Fibroblast of peridontal ligament (primary cell): ENCODE measurements around the gene TOM1L1.
A peak's percentile ranks its signal among the peaks of the same experiment; 100 is the strongest.

Experiments
- DNase-seq: peaks from one replicate; pipeline ENCODE4 v3.0.0-alpha.2; 2010; ENCODE audit errors: extremely low read depth

Gene TOM1L1

DNA sequence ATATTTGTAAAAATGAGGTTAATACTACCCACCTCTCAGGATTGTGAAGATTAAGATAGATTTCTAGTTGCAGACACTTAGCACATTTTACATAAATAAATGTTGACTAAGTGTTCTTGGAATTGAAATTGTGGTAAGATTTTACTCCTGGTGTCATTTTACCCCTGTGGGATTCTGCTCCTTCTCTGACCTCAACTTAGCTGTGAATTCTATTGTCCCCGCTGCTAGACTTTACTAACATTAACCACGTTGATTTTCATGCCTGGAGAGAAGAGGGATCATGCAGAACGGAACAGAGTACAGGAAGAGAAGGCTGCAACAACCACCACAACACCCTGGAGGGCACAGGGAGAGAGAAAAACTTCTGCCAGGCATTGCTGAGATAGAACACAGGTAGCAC, 2.1 kb upstream of the TOM1L1 start:
- DNase-seq: peak; percentile 3

DNA sequence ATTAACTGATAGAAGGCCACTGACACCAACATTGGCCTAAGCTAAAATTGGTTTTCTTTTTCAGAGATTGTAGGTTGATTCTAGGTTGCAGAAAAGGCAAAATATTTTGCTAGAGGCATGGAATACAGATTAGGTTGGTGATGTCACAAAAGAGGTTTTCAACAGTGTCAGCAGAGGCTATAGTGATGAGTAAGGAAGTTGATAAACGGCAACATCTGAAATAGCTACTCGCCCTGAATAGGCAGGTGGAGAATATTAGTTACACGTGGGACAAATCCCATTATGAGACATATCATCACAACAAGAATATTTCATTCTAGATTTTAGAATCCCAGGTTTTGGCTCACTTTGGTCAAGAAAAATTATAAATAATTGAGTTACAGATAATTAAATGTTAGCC, 1.5 kb upstream of the TOM1L1 start:
- no peak for DNase-seq

DNA sequence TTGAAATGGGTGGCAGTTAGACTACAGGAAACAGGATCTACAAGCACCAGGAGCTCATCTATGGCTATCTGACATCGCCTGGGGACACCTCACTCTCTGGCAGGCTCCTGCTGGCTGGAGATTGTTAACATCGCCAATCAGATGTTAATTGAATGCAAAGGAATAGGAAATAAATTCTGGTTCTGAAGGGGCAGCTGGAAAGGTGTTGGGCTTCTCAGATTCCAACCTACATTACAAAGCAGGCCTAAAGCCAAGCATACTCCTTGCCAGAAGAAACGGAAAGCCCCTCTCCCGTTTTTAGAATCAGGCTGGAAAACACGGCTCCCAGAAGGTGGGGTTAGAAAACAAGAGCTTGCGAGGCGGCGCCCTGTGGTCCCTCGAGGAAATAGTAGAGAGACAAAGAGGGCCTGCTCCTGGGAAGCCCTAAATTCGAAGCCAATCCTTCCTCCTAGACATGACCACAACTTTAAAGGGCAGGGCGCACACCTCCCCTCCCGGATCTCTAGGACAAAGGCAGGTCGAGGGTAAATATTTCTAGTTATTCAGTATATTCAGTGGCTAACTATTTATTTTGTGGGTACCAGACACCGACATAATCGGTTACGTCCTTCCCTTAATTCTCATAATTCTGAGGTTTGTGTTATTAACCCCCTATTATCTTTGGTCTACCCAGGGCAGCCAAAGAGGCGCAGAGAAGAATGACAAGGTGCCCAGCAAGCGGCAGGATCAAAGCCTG, 763 bp upstream of the TOM1L1 start:
- no peak for DNase-seq

DNA sequence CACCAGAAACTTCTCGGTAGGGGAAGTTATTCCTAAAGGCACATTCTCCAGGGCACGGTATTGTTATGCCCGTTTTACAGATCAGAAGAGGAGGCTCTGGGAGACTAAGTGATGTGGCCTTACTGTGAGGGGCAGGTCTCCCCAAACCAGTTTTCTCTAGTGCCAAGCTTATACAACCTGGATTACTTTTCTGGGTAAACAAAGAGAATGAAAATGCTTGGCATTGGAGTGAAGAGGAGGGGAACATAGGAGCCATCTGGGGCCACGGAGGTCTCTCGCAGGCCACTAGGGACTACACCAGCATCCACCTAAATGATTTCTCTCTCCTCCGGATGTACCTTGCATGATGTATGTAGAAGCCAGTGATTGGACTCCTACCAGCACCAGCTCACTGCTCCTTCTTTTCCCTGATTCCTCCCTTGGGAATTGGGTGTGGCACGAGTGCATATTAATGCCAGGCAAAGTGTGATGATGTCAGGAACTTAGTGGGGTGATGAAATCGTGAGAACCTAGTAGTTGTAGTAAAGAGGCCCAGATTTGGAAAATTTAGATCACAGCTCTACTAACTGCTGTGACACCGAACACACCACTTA, 674 bp downstream of the TOM1L1 start:
- peak; percentile 68 for DNase-seq

DNA sequence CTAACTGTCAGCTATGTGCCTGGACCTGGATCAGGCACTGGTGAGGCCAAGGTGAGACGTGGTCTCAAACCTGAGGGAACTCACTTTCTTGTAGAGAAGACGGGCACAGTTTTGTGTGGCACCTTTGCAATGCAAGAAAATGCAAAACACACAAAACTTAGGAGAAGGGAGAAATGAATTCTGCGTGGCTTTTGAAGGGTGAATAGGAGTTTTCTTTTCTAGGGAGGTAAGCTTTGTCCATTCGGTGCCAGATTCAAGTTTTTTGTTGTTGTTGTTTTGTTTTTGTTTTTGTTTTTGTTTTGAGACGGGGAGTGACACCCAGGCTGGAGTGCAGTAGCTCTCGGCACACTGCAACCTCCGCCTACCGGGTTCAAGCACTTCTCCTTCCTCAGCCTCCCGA, 1.4 kb downstream of the TOM1L1 start:
- no peak for DNase-seq

DNA sequence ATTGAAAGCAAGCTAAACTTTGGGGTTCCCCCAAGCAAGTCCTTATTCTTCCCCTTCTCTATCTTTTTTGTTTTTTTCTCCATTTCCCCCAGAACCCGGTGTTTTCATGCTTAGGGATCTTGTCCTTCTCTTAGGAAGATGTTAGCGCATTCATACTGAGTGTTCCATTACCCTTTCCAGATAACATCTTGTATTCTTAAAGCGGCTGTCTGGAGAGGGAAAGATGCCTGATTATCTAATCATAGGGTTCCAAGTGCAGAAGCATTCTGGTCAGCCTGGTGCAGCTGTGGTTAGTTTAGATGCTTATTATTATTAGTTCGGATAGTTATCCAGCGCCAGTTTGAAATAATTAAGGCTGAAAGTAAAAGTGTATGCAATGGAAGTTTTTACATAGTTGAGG, 2.0 kb downstream of the TOM1L1 start:
- no peak for DNase-seq

DNA sequence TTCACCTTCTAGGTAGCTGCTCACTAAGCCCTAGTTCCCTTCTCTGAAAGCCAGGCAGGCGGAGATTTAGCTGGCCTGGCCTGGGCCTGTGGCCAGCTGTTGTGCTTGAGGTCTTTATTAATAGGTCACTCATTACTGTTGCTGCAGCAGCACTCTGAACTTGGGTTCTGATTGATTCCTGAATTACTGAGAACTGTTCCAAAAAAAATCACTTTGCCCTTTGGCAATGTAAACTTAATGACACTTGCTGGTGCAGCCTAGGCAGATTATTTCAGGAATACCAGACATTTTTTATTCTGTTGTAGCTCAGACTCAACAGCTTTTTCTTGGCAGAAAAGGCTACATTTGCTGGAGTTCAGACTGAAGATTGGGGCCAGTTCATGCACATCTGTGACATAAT, 2.7 kb downstream of the TOM1L1 start:
- peak; percentile 7 for DNase-seq

DNA sequence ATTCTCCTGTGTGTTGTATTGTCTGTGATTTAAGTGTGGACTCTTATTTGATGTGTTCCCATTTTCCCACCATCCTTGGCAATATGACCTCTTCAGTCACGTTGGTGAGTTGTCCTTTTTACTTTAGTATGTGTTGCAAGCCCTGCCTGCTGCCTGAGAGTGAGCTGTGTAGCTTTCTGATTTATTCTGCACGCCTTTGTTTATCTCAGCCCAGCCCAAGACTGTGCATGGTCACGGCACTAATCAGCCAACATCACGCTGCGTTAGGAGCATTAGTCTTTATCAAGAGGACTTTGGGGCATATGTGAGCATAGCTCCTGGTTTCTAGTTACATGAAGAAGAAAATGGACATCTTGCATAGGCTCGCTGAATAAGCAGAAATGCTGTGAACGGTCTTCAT, 6.0 kb downstream of the TOM1L1 start:
- no peak for DNase-seq

DNA sequence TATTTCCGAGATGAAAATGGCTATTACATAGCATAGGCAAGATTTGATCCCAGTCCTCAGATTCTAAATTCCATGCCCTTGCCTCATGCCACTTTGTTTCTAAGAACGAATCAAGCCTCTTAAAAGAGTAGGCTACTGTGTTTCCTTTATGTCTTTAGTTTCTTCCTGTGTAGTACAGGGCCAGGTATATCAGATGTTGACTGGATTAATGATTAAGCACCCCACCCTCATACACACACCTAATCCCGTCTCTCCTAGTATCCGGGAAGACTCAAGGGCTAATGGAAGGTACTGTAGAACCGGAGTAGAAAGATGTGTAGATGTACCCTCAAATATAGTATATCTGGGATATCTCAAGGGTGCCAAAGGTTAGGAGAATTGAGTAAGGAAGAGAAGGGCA, 6.7 kb downstream of the TOM1L1 start:
- no peak for DNase-seq

DNA sequence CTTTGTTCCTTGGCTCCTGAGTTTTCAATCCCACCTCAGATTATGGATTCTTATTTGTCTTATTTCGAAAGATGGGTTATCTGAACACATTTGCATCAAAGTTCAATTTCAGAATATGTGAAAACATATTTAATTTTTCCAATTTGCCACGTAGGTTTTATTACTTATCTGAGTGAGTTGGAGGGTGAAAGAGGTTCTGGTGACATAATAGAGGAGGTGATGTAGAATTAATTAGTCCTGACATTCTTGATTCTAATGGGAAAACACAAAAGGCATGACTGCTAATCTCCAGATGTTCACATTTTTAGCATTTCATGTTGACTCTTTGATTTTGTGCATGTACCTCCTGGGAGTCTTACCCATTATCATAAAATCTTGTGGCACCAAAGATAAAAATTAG, 9.1 kb downstream of the TOM1L1 start:
- DNase-seq: no peak

DNA sequence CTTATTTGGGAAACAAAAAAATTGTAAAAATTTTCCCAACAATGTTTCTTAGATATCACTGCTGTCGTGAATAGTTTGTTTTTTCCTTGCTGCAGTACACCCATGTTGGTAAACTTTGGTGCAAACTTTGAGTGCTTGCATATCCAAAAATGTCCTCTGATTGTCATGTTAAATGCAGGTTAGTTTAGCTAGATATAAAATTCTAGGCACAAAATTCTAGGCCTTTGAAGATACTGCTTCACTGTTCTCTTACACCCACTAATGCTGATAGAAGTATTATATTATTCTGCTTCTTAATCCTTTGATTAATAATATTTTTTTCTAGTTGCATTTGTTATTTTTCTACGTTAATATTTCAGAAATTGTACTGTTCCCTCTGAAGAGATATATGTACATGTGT, 16.1 kb downstream of the TOM1L1 start:
- no peak for DNase-seq

DNA sequence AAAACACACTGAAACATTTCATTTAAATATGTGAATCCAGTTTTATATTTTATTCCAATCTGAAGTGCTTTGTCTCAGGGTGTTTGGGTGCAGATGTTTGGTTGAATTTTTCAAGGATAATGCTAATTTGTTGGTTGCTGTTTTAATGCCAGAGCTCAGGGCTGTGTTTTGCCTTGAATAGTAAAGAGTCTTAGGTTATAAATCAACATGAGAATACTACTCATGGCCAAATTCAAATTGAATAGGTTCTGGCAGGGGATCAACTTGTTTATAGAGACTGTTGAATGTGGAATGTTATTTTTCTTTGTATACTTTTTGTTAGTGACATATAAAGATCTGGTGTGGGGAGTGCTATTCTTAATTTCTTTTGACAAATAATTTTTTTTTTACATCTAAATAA, 18.8 kb downstream of the TOM1L1 start:
- DNase-seq: no peak

DNA sequence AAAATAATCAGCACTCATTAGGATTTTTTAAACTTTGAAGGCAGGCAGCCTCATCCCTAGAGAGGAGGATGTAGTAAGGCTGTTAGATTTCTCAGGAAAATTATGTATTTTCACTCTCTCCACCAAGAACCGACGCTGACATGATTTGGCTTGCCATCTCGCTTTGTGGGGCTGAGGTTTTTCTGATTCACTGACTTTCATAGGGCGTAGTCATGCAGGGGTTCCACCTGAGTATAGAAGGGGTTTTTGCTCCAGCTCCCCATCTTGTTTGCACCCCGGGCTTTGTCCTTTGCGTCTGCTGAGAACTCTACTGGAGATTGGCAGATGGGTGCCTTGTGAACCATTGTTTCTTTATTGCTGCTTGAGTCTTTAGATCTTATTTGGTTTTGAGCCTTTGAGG, 20.2 kb downstream of the TOM1L1 start:
- DNase-seq: no peak

DNA sequence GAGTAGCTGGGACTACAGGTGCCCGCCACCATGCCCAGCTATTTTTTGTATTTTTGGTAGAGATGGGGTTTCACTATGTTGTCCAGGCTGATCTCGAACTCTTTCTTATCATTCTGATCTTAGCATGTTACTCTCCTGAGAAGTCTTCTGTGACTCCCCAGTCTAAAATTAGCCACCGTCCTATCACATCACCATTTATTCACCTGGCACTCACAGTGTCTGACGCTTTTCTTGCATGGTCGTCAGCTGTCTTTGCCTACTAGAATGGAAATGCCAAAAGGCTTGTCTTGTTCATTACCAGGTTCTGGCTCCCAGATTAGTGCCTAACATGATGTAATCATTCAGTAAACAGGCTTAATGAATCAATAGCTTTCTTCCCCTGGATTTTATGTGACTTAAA, 23.8 kb downstream of the TOM1L1 start:
- DNase-seq: no peak

DNA sequence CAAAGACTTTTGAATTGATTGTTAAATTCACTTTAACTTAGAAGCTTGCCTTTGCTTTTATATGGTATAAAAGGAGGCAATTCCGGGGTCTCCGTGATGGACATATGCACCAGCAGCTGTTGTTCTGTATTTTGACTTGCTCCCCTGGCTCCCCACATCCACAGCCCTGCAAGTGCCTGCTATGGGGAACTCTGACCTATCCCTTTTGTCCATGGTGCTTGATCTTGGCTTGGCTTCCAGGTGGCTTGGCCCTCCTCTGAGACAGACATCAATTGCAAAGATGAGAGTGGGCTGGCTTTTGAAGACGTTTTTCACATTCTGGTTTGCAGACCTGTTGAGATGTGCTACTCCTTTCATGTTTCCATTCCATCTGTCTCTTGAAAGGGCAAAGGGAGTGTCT, 26.9 kb downstream of the TOM1L1 start:
- DNase-seq: no peak

DNA sequence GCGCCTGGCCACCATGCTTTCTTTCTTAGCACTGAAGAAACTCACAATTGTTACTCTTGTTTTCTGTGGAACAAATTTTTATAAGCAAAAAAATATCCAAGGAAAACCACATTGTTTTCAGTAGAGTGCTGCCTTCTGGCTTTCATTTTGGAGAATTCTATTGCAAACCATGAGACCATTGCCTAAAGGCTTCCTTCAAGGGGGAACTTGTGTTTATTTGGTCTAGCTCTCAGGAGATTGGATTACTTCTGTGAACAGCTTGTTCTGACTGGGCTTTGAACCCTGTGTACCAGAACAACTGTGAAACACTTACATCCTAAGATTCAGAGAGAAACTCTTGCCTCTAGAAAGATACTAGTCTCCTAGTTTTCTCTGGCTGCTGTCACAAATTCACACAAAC, 32.1 kb downstream of the TOM1L1 start:
- DNase-seq: peak; percentile 87

DNA sequence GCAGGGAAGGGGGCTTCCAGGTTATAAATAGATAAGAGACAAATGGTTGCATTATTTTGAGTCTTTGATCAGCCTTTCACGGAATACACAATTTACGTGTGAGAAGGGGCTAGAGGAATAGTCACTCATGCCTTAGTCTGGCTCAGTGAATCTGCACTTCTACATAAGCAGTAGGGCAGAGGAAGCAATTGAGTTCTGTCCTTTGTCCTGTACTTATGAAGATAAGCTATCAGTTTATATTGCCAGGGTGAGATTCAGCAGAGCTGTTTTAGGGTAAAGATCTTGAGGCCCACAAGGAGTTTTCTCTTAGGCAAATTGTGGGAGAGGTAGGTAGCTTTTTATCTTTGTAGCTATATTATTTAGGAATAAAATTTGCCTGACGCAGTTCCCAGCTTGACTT, 33.3 kb downstream of the TOM1L1 start:
- no peak for DNase-seq

DNA sequence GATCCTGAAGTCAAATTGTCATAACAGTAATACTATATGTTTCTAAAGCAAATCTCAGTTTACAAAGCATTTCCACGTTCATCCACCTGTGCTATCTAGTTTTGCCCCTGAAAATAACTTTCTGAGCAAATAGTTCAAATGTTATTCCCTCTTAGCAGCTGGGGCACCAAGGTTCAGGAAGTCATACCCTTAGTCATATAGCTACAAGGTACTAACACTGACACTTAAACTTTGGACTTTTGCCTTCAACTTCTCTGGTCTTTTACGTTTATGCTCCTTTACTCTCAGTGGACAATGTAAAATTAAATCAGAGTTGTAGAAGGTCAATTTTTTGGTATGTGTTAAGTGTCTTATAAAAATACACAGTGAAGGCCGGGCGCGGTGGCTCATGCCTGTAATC, 34.8 kb downstream of the TOM1L1 start:
- DNase-seq: no peak

DNA sequence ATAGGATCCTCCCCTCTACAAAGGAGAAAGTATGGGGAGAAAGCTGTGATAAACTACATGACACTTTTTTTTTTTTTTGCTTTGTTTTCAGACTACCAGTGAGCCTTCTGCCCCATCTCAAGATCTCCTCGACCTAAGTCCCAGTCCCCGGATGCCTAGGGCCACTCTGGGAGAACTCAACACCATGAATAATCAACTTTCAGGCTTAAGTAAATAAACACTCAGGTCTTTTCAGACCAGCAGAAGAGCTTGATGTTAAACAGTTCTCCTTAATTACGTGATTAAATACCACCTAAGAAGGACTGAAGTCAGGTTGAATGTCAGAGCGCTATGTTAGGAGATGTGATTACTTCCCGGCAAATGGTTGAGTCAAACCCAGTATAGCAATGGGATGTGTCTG, 36.4 kb downstream of the TOM1L1 start:
- DNase-seq: no peak

DNA sequence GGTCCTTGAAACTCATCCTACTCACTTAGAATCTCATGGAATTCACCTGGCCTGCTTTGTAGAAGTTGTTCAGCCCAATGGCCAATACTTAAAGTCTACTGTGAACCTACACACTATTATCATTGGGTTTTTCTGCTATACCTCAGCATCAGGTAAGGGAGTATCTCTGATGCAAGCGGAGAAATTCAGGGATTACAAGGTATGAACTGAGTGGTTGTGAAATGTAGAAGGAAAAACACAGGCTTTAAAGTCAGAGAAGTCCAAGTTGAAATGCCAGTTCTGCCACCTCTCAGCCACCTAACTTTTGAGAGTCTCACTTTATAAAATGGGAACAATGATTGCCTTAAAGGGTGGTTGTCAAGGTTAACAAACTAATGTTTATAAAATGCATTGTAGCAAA, 36.8 kb downstream of the TOM1L1 start:
- no peak for DNase-seq

DNA sequence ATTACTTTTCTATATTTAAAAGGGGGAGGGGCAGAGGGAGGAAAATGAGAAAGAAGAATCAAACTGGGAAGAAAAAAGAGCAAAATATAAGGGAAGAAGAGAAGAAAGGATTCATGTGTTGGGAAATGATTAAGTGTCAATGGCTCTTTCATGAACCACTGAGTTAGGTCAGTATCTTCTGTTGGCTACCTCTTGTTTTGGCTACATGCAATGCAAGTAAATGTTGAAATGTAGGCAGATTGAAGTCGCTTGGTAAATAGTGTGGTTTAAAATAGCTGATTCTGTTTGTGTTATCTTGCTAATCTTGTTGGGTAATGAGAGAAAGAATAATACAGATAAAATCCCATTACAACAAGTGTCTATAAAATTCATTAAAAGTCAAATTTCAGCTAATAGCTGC, 40.6 kb downstream of the TOM1L1 start:
- no peak for DNase-seq

DNA sequence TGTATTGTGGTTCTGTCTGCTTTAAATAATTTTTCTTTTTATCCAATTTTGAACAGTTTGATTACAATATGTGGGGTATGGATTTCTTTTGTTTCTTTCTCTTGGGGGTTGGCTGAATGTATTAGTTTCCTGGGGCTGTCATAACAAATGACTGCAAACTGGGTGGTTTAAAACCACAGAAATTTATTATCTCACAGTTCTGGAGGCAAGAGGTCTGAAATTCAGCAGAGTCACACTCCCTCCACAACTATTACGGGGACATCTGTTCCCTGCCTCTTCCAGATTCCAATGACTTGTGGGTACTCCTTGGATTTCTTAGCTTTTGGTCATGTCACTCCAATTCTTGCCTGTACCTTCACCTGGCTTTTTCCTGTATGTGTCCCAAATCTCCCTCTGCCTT, 44.1 kb downstream of the TOM1L1 start:
- peak; percentile 22 for DNase-seq

DNA sequence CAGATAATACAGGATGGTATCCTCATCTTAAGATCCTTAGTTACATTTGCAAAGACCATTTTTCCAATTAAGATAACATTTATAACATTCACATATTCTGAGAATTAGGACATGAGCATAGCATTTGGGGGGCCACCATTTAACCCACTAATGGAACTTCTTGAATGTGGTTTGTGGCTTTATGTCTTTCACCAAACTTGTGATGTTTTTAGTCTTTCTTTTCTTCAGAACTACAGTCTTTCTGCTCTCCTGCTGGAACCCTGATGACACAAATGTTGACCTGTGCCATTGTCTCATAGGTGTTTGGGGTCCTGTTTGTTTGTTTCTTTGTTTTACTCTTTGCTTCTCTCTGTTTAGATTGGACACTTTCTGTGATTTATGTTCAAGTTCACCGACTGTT, 44.6 kb downstream of the TOM1L1 start:
- no peak for DNase-seq

DNA sequence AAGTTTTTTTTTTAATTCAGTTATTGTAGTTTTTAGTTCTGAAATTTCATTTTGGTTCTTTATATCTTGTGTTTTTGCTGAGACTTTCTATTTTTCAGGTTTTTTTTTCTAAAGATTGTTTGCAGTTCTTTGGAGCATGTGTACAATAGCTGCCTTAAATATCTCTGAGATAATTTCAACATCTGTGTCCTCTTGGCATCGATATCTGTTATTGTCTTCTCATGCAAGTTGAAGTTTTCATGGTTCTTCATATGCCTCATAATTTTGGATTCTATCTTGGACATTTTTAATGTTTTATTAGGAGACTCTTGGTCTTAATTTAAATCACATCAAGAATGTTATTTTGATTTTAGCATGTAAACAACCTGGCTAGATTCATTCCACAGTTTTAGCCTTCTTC, 45.0 kb downstream of the TOM1L1 start:
- peak; percentile 18 for DNase-seq
